Mucosa of descending colon (tissue), 3 donors: ENCODE data around the gene ZCCHC3. TPM values are rescaled to one million over a fixed set of nuclear protein-coding genes. Genes with fewer than 3 reads are reported as not detected.

ENCODE experiments used
- ATAC-seq: fragments of 200-7000 bp; cut with Tn5 transposase; one replicate; pipeline ENCODE4 v1.9.1; 2020; ENCODE audit warnings: mild to moderate bottlenecking, moderate library complexity
- DNase-seq, 3 donors: peaks; one replicate each; pipeline ENCODE4 v3.0.0-alpha.2; 2020
- H3K36me3 ChIP-seq: fragments of 200-600 bp; one replicate; pipeline ENCODE4 v1.8.0; 2021; ENCODE audit warnings: low read depth, mild to moderate bottlenecking
- H3K4me1 ChIP-seq: fragments of 200-600 bp; one replicate; pipeline ENCODE4 v1.8.0; 2021; ENCODE audit warnings: low read depth, mild to moderate bottlenecking
- H3K4me3 ChIP-seq: fragments of 200-600 bp; one replicate; pipeline ENCODE4 v1.8.0; 2021; ENCODE audit warnings: mild to moderate bottlenecking
- H3K9me3 ChIP-seq: fragments of 200-600 bp; one replicate; pipeline ENCODE4 v1.8.0; 2021; ENCODE audit warnings: mild to moderate bottlenecking
- CTCF ChIP-seq: fragments of 200-600 bp; IDR thresholded peaks from one replicate; pipeline ENCODE4 v1.8.0; 2022; ENCODE audit warnings: antibody characterized with exemption, mild to moderate bottlenecking
- intact Hi-C, 2 donors: fragments of 100-400 bp; cut with DNase I in 1 of 2; cut with micrococcal nuclease in 1 of 2; formaldehyde crosslinking; loops; one replicate each; pipeline versions ENCODE4 v1.11.0 to v1.11.1; 2022; cut with DNase I, micrococcal nuclease
- total RNA-seq, 3 donors: library from RNA; stranded (reverse); fragmentation: NEBNext Ultra II Directional in 2 of 3; extraction: Animal tissue kit (Norgen Biotek cat#: 25700) in 2 of 3; gene quantifications; one replicate each; pipeline versions ENCODE4 v1.2.1 to v1.2.4, GENCODE V29; 2021 to 2023
- donor health status: DM: no; HTN: no; CAD: no; lungs with moderate emphysema.
- donor health status: DM: no; HTN: no; CAD: no.
- donor health status: DM: no; HTN: yes; CAD: no.

The ZCCHC3 gene
- total RNA-seq, 3 donors from 2014 or later: 12.0 to 18.7 (median 12.6) TPM

- H3K36me3 ChIP-seq: no peaks in the 10 kb centered on the region
- intact Hi-C loops: no loop called here
- no peak for TF ChIP-seq CTCF
These were observed 1.6 kb upstream of the ZCCHC3 start for GRCh38 chr20:295804-296203.

GRCh38 chr20:297925-298775, 780 bp downstream of the ZCCHC3 start:
- no peaks in the 10 kb centered on the region for H3K36me3 ChIP-seq
- H3K9me3 ChIP-seq: no peaks in the 10 kb centered on the region
- H3K4me3 ChIP-seq: peak overlapping the region; percentile 90
- no peak for TF ChIP-seq CTCF
- ATAC-seq: peak; percentile 88
- intact Hi-C loops: no loop called here
- peaks cover 17% of the 10 kb centered on the region for H3K4me1 ChIP-seq
- peak; percentile 84 to 91 (median 87) for DNase-seq

More at GRCh38 chr20:295804-296203, 1.6 kb upstream of the ZCCHC3 start:
- Histone ChIP-seq H3K9me3 (no peaks in the 10 kb centered on the region), H3K4me1 (peaks cover 17% of the 10 kb centered on the region), H3K4me3 (no peak overlapping the region)
- ATAC-seq: no peak
- DNase-seq: no peak

- no peaks in the 10 kb centered on the region for H3K9me3 ChIP-seq
- peak overlapping the region; percentile 90 for H3K4me3 ChIP-seq
- TF ChIP-seq CTCF: no peak
- intact Hi-C loops: no loop called here
- ATAC-seq (no peak), DNase-seq (no peak)
- H3K4me1 ChIP-seq: peaks cover 17% of the 10 kb centered on the region
- no peaks in the 10 kb centered on the region for H3K36me3 ChIP-seq
These were observed 1.5 kb downstream of the ZCCHC3 start for GRCh38 chr20:298776-299391.

GRCh38 chr20:300345-300990, 3.1 kb downstream of the ZCCHC3 start:
- no peak for ATAC-seq
- intact Hi-C loops: no loop called here
- Histone ChIP-seq H3K9me3 (no peaks in the 10 kb centered on the region), H3K36me3 (no peaks in the 10 kb centered on the region), H3K4me3 (no peak overlapping the region), H3K4me1 (peaks cover 19% of the 10 kb centered on the region)
- no peak for DNase-seq
- TF ChIP-seq CTCF: no peak

GRCh38 chr20:301886-302848, 4.8 kb downstream of the ZCCHC3 start:
- H3K4me3 ChIP-seq: no peak overlapping the region
- intact Hi-C loops: no loop called here
- TF ChIP-seq CTCF: no peak
- H3K9me3 ChIP-seq: no peaks in the 10 kb centered on the region
- H3K36me3 ChIP-seq: no peaks in the 10 kb centered on the region
- peaks cover 15% of the 10 kb centered on the region for H3K4me1 ChIP-seq
- DNase-seq: no peak
- no peak for ATAC-seq
